HEK293T (cell line): ENCODE results near the gene KRTCAP2.
A peak's percentile ranks its signal among the peaks of the same experiment; 100 is the strongest.

Source experiments
- CTCF ChIA-PET: fragments of 350-600 bp; formaldehyde crosslinking; extraction: SDS; loops from one replicate; lab custom pipeline; 2021; ENCODE audit warnings: antibody characterized with exemption, inconsistent platforms; lab: Yijun Ruan, JAX
- POLR2A ChIA-PET: fragments of 350-600 bp; formaldehyde crosslinking; extraction: SDS; loops from one replicate; lab custom pipeline; 2020; ENCODE audit warnings: antibody characterized with exemption, inconsistent platforms; lab: Yijun Ruan, JAX
- DNase-seq: peaks from one replicate; pipeline ENCODE4 v3.0.0; 2012; ENCODE audit warnings: mixed read lengths; ENCODE audit errors: extremely low spot score
- ARNT ChIP-seq: fragments of 450-650 bp; IDR thresholded peaks from 2 replicates; pipeline ENCODE4 v1.6.1; 2017; ENCODE audit warnings: mild to moderate bottlenecking
- BHLHE40 ChIP-seq: fragments of 450-650 bp; IDR thresholded peaks from 2 replicates; pipeline ENCODE4 v1.6.1; 2016; ENCODE audit warnings: mild to moderate bottlenecking, moderate library complexity, borderline replicate concordance
- CTBP1 ChIP-seq: fragments of 450-650 bp; IDR thresholded peaks from 2 replicates; pipeline ENCODE4 v1.6.1; 2016; ENCODE audit warnings: borderline replicate concordance
- ELF4 ChIP-seq: fragments of 450-650 bp; IDR thresholded peaks from 2 replicates; pipeline ENCODE4 v1.6.1; 2017; ENCODE audit warnings: antibody characterized with exemption
- FOXA1 ChIP-seq: fragments of 450-650 bp; IDR thresholded peaks from 2 replicates; pipeline ENCODE4 v1.6.1; 2016; ENCODE audit warnings: mild to moderate bottlenecking
- FOXK2 ChIP-seq: fragments of 450-650 bp; IDR thresholded peaks from 2 replicates; pipeline ENCODE4 v1.6.1; 2016; ENCODE audit warnings: mild to moderate bottlenecking
- FOXM1 ChIP-seq: fragments of 450-650 bp; IDR thresholded peaks from 2 replicates; pipeline ENCODE4 v1.6.1; 2017; ENCODE audit warnings: mild to moderate bottlenecking, borderline replicate concordance
- HDGF ChIP-seq: fragments of 450-650 bp; IDR thresholded peaks from 2 replicates; pipeline ENCODE4 v1.6.1; 2017; ENCODE audit warnings: antibody characterized with exemption, borderline replicate concordance
- L3MBTL2 ChIP-seq: fragments of 450-650 bp; conservative IDR thresholded peaks from 2 replicates; pipeline ENCODE4 v1.6.1; 2016; ENCODE audit warnings: mild to moderate bottlenecking
- LEF1 ChIP-seq: fragments of 450-650 bp; IDR thresholded peaks from 2 replicates; pipeline ENCODE4 v1.6.1; 2017; ENCODE audit warnings: mild to moderate bottlenecking, borderline replicate concordance
- NFRKB ChIP-seq: fragments of 450-650 bp; IDR thresholded peaks from 2 replicates; pipeline ENCODE4 v1.6.1; 2016; ENCODE audit warnings: mild to moderate bottlenecking, moderate library complexity
- SP1 ChIP-seq: fragments of 450-650 bp; IDR thresholded peaks from 2 replicates; pipeline ENCODE4 v1.6.1; 2017
- SUZ12 ChIP-seq: fragments of 450-650 bp; IDR thresholded peaks from 2 replicates; pipeline ENCODE4 v1.6.1; 2016; ENCODE audit warnings: mild to moderate bottlenecking
- TARDBP ChIP-seq: fragments of 450-650 bp; IDR thresholded peaks from 2 replicates; pipeline ENCODE4 v1.6.1; 2016
- ZNF384 ChIP-seq: fragments of 450-650 bp; IDR thresholded peaks from 2 replicates; pipeline ENCODE4 v1.6.1; 2016
- TF ChIP-seq, protein P1 (sequence below): fragments of 450-650 bp; IDR thresholded peaks from 2 replicates; pipeline ENCODE4 v1.6.1; 2016

The KRTCAP2 gene

DNA sequence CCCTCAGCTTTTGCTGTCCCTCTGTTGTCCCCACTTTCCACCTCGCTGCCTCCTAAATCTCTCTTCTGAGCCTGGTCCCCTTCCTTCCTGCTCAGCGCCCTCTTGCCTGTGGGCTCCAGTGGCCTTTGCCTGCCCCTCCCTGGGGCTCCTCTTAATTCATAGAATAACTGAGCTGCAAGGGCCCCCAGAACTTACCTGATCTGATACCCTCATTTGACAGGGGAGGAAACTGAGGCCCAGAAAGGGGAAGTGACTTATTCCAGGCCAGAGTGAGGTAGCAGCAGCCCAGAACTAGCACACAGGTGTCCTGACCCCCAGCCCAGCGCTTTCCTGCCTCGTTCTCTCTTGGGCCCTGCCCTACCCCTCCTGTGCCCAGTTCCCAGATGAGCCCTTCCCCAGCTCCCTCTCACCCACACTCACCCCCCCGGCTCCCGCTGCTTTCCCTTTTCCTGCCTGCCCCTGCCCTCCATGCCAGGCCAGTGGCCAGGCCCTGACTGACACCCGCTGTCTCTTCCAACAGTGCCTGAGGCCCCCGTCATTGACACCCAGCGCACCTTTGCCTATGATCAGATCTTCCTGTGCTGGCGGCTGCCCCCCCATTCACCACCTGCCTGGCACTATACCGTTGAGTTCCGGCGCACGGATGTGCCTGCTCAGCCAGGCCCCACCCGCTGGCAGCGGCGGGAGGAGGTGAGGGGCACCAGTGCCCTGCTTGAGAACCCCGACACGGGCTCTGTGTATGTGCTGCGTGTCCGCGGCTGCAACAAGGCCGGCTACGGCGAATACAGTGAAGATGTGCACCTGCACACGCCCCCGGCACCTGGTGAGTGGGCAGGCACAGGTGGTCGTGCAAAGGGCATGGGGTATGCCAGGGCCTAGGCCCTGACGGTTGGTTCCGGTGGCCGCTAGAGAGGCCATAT, 6.3 kb upstream of the KRTCAP2 start:
- POLR2A ChIA-PET, result interaction anchor here (1.0 to 3.1 kb wide), 2 partner anchors 15 to 34 kb away, joined by 3 to 22 read pairs; no protein-coding TSS in a partner anchor
- TF ChIP-seq ARNT, result no peak
- no peak for TF ChIP-seq NFRKB
- no peak for TF ChIP-seq TARDBP
- no peak for TF ChIP-seq ZNF384
- no peak for TF ChIP-seq L3MBTL2
- TF ChIP-seq SUZ12, result no peak
- TF ChIP-seq CTBP1, result no peak
- no peak for TF ChIP-seq LEF1
- TF ChIP-seq, protein P1, sequence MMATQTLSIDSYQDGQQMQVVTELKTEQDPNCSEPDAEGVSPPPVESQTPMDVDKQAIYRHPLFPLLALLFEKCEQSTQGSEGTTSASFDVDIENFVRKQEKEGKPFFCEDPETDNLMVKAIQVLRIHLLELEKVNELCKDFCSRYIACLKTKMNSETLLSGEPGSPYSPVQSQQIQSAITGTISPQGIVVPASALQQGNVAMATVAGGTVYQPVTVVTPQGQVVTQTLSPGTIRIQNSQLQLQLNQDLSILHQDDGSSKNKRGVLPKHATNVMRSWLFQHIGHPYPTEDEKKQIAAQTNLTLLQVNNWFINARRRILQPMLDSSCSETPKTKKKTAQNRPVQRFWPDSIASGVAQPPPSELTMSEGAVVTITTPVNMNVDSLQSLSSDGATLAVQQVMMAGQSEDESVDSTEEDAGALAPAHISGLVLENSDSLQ, result no peak
- no peak for DNase-seq
- CTCF ChIA-PET, result no interaction called here

DNA sequence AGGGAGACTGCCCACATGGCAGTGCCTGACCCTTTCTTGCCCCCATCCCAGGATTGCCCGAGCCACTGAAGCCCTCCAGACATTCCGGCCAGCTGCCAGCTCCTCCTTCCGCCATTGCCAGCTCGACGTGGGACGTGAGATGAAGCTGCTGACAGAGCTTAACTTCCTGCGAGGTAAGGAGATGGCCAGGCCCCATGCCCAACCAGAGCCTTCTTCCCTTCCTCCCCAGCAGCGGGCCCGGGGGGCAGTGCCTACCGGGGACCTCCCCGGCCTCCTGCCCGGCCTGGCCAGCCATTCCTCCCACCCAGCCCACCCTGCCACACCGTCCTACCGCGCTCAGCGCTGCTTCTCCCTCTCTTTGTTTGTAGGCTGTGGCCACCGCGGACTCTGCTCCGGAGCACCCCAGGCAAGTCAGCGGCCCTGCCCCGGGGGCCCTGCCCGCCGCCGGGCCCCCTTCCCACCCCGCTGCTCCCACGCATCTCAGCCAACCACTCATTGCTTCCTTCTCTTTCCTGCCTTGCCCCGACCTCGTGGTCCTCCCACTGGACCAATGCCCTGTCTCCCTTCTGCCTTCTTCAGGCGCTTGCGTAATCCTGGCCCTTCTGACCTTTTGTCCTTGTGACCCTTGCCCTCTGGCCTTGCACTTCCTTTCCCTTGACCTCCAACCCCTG, 5.5 kb upstream of the KRTCAP2 start:
- TF ChIP-seq, protein P1, result no peak
- TF ChIP-seq NFRKB (no peak), L3MBTL2 (no peak), TARDBP (no peak), ARNT (no peak), HDGF (no peak), LEF1 (no peak), SUZ12 (no peak), FOXM1 (no peak), FOXA1 (no peak), ELF4 (no peak), SP1 (no peak), BHLHE40 (no peak), FOXK2 (no peak), CTBP1 (no peak)
- no peak for DNase-seq
- ChIA-PET POLR2A (interaction anchor here (1.0 to 3.1 kb wide), 2 partner anchors 15 to 33 kb away, joined by 3 to 22 read pairs; no protein-coding TSS in a partner anchor), CTCF (interaction anchor here (2.0 kb wide), 1 partner anchor 11 kb away, joined by 6 read pairs; no protein-coding TSS in a partner anchor)

- no peak for TF ChIP-seq FOXK2
- CTCF ChIA-PET, result interaction anchor here (1.3 to 2.0 kb wide), 2 partner anchors 10 to 15 kb away, joined by 6 to 14 read pairs; no protein-coding TSS in a partner anchor
- POLR2A ChIA-PET, result interaction anchor here (1.0 to 3.1 kb wide), 3 partner anchors 16 to 49 kb away, joined by 3 to 22 read pairs (median 3); no protein-coding TSS in a partner anchor
- no peak for DNase-seq
These were observed 4.8 kb upstream of the KRTCAP2 start for GRCh38 chr1:155177918-155178281.

- DNase-seq, result no peak
- ChIA-PET CTCF (interaction anchor here (0.8 to 2.0 kb wide), 4 partner anchors 10 to 17 kb away, joined by 3 to 14 read pairs (median 4); no protein-coding TSS in a partner anchor), POLR2A (interaction anchor here (1.0 to 3.1 kb wide), 2 partner anchors 17 to 49 kb away, joined by 3 to 22 read pairs; no protein-coding TSS in a partner anchor)
- TF ChIP-seq BHLHE40 (no peak), LEF1 (no peak), FOXM1 (no peak), ARNT (no peak), SUZ12 (no peak), FOXA1 (no peak), L3MBTL2 (no peak), ELF4 (no peak), SP1 (no peak), NFRKB (no peak), TARDBP (no peak), ZNF384 (no peak), FOXK2 (no peak), CTBP1 (no peak), HDGF (no peak)
- TF ChIP-seq, protein P1, result no peak
These were observed 4.3 kb upstream of the KRTCAP2 start for GRCh38 chr1:155177192-155177917.

GRCh38 chr1:155176544-155177071, 3.5 kb upstream of the KRTCAP2 start:
- ChIA-PET CTCF (interaction anchor here (0.6 to 2.0 kb wide), 5 partner anchors 9 to 987 kb away, joined by 3 to 14 read pairs (median 3); no protein-coding TSS in a partner anchor), POLR2A (interaction anchor here (1.0 to 3.1 kb wide), 3 partner anchors 9 to 50 kb away, joined by 3 to 22 read pairs (median 3); no protein-coding TSS in a partner anchor)
- TF ChIP-seq L3MBTL2 (no peak), SP1 (no peak), BHLHE40 (no peak), ZNF384 (no peak), TARDBP (no peak), ARNT (no peak), FOXM1 (no peak), FOXK2 (no peak), NFRKB (no peak)
- TF ChIP-seq, protein P1, result no peak
- DNase-seq, result peak; percentile 89
